Heart left ventricle (tissue), 13 donors: Measurements from ENCODE around the gene HSPA4.

Experiments used
- CTCF ChIP-seq, 12 donors: fragments of 200-600 bp; sonication (generic) in 4 of 12; IDR thresholded peaks; one replicate each; pipeline versions ENCODE4 v1.5.0 to v1.8.0; 2018 to 2022; ENCODE audit warnings: antibody characterized with exemption in 12 of 12, mild to moderate bottlenecking in 5 of 12
- POLR2A ChIP-seq, 2 donors: fragments of 450-650 bp; IDR thresholded peaks; one replicate each; pipeline ENCODE4 v1.6.1; 2017; ENCODE audit warnings: antibody characterized with exemption in 2 of 2, mild to moderate bottlenecking in 2 of 2, moderate library complexity in 2 of 2
- donor health status: ischemic (EF 13 %, LVEDD 7.1; RV severe dilation, severe dysfunction).
- donor health status: DM: no; HTN: yes; CAD: no.
- donor health status: DM: no; HTN: no; CAD: no.
- donor health status: ischemic (EF 25% LVEDD 6.9; RV normal size, moderate dysfunction).
- donor health status: ischemic (EF 25% LVEDD 5.7; RV mildly dilated, moderate dysfunction).
- donor health status: ischemic (EF 35%, LVEDD 5.7; RV mildly dilated, moderate dysfunction).
- donor health status: nonischemic (EF 11% LVEDD 7.7; RV severe dilation, severe dysfunction).
- donor health status: DM: yes; HTN: yes; CAD: no.
- donor health status: PGD.
- donor health status: ischemic (EF 29% LVEDD 5.4; RV normal size, mild dysfunction).
- donor health status: nonischemic (EF 23%, LVEDD 6.1; RV moderate dilation, normal function).

GRCh38 chr5:133144245-133144981 lies 92.6 kb downstream of the HSPA4 start:
- no peak for TF ChIP-seq POLR2A (IDR thresholded peaks at IDR 0.05)
- no peak for TF ChIP-seq CTCF (IDR thresholded peaks at IDR 0.05)
